H1 (cell line): Measurements from ENCODE around the gene BAIAP2. TPM values are rescaled to one million over a fixed set of nuclear protein-coding genes. Genes with fewer than 3 reads are reported as not detected.

ENCODE experiments used
- BACH1 ChIP-seq: IDR thresholded peaks from 2 replicates; pipeline ENCODE4 v1.6.1; 2012; ENCODE audit warnings: low read length, improper control_type of control experiment
- EZH2 ChIP-seq: fragments of 200-600 bp; sonication (generic); IDR thresholded peaks from 2 replicates; pipeline ENCODE4 v1.7.1; 2012; ENCODE audit warnings: low read depth, mild to moderate bottlenecking, moderate library complexity, low read length, inconsistent platforms; ENCODE audit not compliant: severe bottlenecking
- FOSL1 ChIP-seq: IDR thresholded peaks from 2 replicates; pipeline ENCODE4 v1.6.1; 2011; ENCODE audit warnings: mild to moderate bottlenecking, low read depth, low read length, moderate library complexity; ENCODE audit not compliant: insufficient read depth
- GABPA ChIP-seq: IDR thresholded peaks from 2 replicates; pipeline ENCODE4 v1.6.1; 2011; ENCODE audit warnings: mild to moderate bottlenecking, low read length, moderate library complexity, borderline replicate concordance; ENCODE audit not compliant: insufficient read depth
- KDM1A ChIP-seq: fragments of 200-600, 300-600 bp; sonication (generic); IDR thresholded peaks from 2 replicates; pipeline ENCODE4 v1.7.1; 2016; ENCODE audit warnings: mild to moderate bottlenecking, low read length, borderline replicate concordance
- KDM5A ChIP-seq: fragments of 200-600 bp; IDR thresholded peaks from 2 replicates; pipeline ENCODE4 v1.7.1; 2012; ENCODE audit warnings: mild to moderate bottlenecking, low read length, inconsistent platforms, mixed read lengths
- MAFK ChIP-seq: IDR thresholded peaks from 2 replicates; pipeline ENCODE4 v1.6.1; 2012; ENCODE audit warnings: low read depth, mild to moderate bottlenecking, improper control_type of control experiment, low read length
- POU5F1 ChIP-seq: IDR thresholded peaks from 2 replicates; pipeline ENCODE4 v1.6.1; 2011; ENCODE audit warnings: low read depth, mild to moderate bottlenecking, low read length, moderate library complexity
- RBBP5 ChIP-seq: IDR thresholded peaks from 2 replicates; pipeline ENCODE4 v1.7.1; 2012; ENCODE audit warnings: low read depth, mild to moderate bottlenecking, inconsistent platforms, low read length, moderate library complexity, borderline replicate concordance
- SRF ChIP-seq: IDR thresholded peaks from 2 replicates; pipeline ENCODE4 v1.6.1; 2011; ENCODE audit warnings: mild to moderate bottlenecking, low read depth, low read length, moderate library complexity
- SUZ12 ChIP-seq: fragments of 200-600 bp; sonication (generic); IDR thresholded peaks from 2 replicates; pipeline ENCODE4 v1.6.1; 2012; ENCODE audit warnings: mild to moderate bottlenecking, inconsistent platforms, low read length, moderate library complexity, mixed read lengths
- polyA plus RNA-seq, 7 experiments: library from polyadenylated mRNA; depleted of rRNA in 3 of 7; stranded (reverse) in 5 of 7; unstranded in 2 of 7; fragments of >200 nt in 5 of 7; fragments of 200-250 nt in 2 of 7; gene quantifications; 1 replicate in 5 of 7; 2 replicates in 1 of 7; 4 replicates in 1 of 7; pipeline versions ENCODE4 v1.2.1 to v1.2.3, GENCODE V29; 2011 to 2013; ENCODE audit warnings: missing spikeins in 2 of 7, mixed read lengths in 2 of 7
- total RNA-seq: library from RNA; stranded (reverse); fragmentation: NEBNext Ultra II Directional; extraction: Animal tissue kit (Norgen Biotek cat#: 25700); gene quantifications from 2 replicates; pipeline ENCODE4 v1.2.1, GENCODE V29; 2021
- TF ChIP-seq, protein P1 (sequence below): fragments of 300-600 bp; sonication (generic); IDR thresholded peaks from 2 replicates; pipeline ENCODE4 v1.7.1; 2012; ENCODE audit warnings: low read length, moderate library complexity, mild to moderate bottlenecking, inconsistent platforms; ENCODE audit not compliant: insufficient replicate concordance

BAIAP2 gene
- total and polyA plus RNA-seq, 2 of the 8 experiments (the other 6 are each of a cell fraction or from before 2014, with no cell fraction given), result 10.0 to 22.8 TPM

DNA sequence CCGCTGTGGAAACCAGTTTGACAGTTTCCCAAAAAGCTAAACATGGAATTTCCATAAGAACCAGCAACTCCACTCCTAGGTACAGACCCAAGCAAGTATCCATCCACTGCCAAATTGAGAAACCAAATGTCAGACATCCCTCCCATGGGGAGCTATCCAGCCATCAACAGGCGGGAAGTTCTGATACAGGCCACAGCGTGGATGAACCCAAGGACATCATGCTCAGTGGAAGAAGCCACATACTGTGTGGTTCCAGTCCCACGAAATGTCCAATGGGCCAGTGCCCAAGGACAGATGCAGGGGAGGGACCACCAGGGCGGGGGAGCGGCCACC is 12.6 kb upstream of the BAIAP2 start (continued):
- TF ChIP-seq, protein P1, sequence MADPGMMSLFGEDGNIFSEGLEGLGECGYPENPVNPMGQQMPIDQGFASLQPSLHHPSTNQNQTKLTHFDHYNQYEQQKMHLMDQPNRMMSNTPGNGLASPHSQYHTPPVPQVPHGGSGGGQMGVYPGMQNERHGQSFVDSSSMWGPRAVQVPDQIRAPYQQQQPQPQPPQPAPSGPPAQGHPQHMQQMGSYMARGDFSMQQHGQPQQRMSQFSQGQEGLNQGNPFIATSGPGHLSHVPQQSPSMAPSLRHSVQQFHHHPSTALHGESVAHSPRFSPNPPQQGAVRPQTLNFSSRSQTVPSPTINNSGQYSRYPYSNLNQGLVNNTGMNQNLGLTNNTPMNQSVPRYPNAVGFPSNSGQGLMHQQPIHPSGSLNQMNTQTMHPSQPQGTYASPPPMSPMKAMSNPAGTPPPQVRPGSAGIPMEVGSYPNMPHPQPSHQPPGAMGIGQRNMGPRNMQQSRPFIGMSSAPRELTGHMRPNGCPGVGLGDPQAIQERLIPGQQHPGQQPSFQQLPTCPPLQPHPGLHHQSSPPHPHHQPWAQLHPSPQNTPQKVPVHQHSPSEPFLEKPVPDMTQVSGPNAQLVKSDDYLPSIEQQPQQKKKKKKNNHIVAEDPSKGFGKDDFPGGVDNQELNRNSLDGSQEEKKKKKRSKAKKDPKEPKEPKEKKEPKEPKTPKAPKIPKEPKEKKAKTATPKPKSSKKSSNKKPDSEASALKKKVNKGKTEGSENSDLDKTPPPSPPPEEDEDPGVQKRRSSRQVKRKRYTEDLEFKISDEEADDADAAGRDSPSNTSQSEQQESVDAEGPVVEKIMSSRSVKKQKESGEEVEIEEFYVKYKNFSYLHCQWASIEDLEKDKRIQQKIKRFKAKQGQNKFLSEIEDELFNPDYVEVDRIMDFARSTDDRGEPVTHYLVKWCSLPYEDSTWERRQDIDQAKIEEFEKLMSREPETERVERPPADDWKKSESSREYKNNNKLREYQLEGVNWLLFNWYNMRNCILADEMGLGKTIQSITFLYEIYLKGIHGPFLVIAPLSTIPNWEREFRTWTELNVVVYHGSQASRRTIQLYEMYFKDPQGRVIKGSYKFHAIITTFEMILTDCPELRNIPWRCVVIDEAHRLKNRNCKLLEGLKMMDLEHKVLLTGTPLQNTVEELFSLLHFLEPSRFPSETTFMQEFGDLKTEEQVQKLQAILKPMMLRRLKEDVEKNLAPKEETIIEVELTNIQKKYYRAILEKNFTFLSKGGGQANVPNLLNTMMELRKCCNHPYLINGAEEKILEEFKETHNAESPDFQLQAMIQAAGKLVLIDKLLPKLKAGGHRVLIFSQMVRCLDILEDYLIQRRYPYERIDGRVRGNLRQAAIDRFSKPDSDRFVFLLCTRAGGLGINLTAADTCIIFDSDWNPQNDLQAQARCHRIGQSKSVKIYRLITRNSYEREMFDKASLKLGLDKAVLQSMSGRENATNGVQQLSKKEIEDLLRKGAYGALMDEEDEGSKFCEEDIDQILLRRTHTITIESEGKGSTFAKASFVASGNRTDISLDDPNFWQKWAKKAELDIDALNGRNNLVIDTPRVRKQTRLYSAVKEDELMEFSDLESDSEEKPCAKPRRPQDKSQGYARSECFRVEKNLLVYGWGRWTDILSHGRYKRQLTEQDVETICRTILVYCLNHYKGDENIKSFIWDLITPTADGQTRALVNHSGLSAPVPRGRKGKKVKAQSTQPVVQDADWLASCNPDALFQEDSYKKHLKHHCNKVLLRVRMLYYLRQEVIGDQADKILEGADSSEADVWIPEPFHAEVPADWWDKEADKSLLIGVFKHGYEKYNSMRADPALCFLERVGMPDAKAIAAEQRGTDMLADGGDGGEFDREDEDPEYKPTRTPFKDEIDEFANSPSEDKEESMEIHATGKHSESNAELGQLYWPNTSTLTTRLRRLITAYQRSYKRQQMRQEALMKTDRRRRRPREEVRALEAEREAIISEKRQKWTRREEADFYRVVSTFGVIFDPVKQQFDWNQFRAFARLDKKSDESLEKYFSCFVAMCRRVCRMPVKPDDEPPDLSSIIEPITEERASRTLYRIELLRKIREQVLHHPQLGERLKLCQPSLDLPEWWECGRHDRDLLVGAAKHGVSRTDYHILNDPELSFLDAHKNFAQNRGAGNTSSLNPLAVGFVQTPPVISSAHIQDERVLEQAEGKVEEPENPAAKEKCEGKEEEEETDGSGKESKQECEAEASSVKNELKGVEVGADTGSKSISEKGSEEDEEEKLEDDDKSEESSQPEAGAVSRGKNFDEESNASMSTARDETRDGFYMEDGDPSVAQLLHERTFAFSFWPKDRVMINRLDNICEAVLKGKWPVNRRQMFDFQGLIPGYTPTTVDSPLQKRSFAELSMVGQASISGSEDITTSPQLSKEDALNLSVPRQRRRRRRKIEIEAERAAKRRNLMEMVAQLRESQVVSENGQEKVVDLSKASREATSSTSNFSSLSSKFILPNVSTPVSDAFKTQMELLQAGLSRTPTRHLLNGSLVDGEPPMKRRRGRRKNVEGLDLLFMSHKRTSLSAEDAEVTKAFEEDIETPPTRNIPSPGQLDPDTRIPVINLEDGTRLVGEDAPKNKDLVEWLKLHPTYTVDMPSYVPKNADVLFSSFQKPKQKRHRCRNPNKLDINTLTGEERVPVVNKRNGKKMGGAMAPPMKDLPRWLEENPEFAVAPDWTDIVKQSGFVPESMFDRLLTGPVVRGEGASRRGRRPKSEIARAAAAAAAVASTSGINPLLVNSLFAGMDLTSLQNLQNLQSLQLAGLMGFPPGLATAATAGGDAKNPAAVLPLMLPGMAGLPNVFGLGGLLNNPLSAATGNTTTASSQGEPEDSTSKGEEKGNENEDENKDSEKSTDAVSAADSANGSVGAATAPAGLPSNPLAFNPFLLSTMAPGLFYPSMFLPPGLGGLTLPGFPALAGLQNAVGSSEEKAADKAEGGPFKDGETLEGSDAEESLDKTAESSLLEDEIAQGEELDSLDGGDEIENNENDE, result no peak
- no peak for TF ChIP-seq SRF
- no peak for TF ChIP-seq POU5F1
- no peak for TF ChIP-seq BACH1
- no peak for TF ChIP-seq MAFK
- TF ChIP-seq EZH2, result no peak
- no peak for TF ChIP-seq GABPA
- no peak for TF ChIP-seq SUZ12
- TF ChIP-seq KDM5A, result no peak
- TF ChIP-seq KDM1A, result no peak
- TF ChIP-seq FOSL1, result no peak
- no peak for TF ChIP-seq RBBP5
